Activated CD8-positive, alpha-beta T cell treated with anti-CD3 and anti-CD28 coated beads, Interleukin-2, amount 10 ng/mL, durations not matched to agents 7 days and 5 days (primary cell): ENCODE measurements around the gene UBLCP1. TPM values are rescaled to one million over a fixed set of nuclear protein-coding genes. Genes with fewer than 3 reads are reported as not detected.

ENCODE experiments used
- ATAC-seq: fragments of 150-1000 bp; cut with Tn5 transposase; one replicate; pipeline ENCODE4 v1.10.0; 2021; ENCODE audit warnings: moderate library complexity
- CTCF ChIA-PET: fragments of 350-600 bp; sonication (Branson Sonifier 250); formaldehyde crosslinking; loops from one replicate; lab custom pipeline; 2021; ENCODE audit warnings: antibody characterized with exemption; lab: Charles Lee
- POLR2A ChIA-PET: fragments of 350-600 bp; sonication (Branson Sonifier 250); formaldehyde crosslinking; loops from one replicate; lab custom pipeline; 2021; ENCODE audit warnings: antibody characterized with exemption; lab: Charles Lee
- DNase-seq: peaks from one replicate; pipeline ENCODE4 v3.0.0-alpha.2; 2020
- H3K27ac Mint-ChIP-seq: one replicate; pipeline ENCODE4 v1.8.0; 2021; ENCODE audit warnings: mild to moderate bottlenecking, mixed read lengths
- H3K27me3 Mint-ChIP-seq: one replicate; pipeline ENCODE4 v1.8.0; 2021; ENCODE audit warnings: low read depth, mixed read lengths
- H3K36me3 Mint-ChIP-seq: one replicate; pipeline ENCODE4 v1.8.0; 2021; ENCODE audit warnings: low read depth, mixed read lengths
- H3K4me1 Mint-ChIP-seq: one replicate; pipeline ENCODE4 v1.8.0; 2021; ENCODE audit warnings: low read depth, mixed read lengths
- H3K4me3 Mint-ChIP-seq: one replicate; pipeline ENCODE4 v1.8.0; 2021; ENCODE audit warnings: mild to moderate bottlenecking, mixed read lengths
- H3K9me3 Mint-ChIP-seq: one replicate; pipeline ENCODE4 v1.8.0; 2022; ENCODE audit warnings: mixed read lengths; ENCODE audit not compliant: insufficient read depth
- total RNA-seq, 2 experiments: library from RNA; stranded (reverse); gene quantifications; one replicate each; pipeline ENCODE4 v1.2.3, GENCODE V29; 2021

The UBLCP1 gene
- total RNA-seq, 2 experiments from 2014 or later = 27.8 to 28.4 TPM

DNA sequence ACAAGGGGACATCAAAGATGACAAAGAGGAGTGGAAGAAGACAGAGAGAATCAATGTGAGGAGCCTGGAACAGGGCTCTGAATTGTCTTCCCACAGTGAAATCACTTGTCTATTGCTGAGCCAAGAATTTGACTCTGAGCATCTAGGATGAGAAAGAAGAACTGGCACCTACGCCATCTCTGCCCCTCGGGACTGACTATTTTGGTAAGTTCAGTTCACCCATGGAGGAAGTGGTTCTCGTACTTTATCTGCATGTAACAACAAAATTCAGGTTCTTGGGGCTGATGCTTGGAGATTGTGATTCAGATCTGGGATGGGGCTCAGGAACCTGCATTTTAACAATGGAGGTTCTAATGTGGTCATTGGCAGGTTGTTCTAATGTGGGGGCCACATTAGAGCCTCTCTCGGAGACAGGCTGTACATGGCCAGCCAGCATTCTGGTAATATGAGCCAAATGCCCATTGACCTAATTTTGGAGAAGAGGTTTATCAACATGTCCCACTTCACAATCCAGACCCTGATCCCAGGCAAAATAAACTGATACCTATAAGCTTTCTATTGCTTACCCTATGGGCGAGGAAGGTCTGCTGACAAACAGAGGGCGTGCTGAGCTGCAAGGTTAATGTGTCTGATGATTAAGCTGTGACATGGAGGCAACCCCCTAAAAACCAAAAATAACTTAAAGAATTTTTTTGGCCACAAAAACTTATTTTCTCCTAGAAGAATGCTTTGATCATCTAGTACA lies 69.9 kb downstream of the UBLCP1 start:
- Mint-ChIP-seq H3K4me3 (no peak overlapping the region), H3K9me3 (no peaks in the 10 kb centered on the region), H3K27me3 (peaks cover 16% of the 10 kb centered on the region), H3K27ac (no peak overlapping the region), H3K36me3 (peaks cover 7% of the 10 kb centered on the region), H3K4me1 (peaks cover 49% of the 10 kb centered on the region)
- ChIA-PET POLR2A (no interaction called here), CTCF (interaction anchor here (1.2 to 1.8 kb wide), 7 partner anchors 10 to 654 kb away, joined by 3 to 13 read pairs (median 4); no protein-coding TSS in a partner anchor)
- DNase-seq (no peak), ATAC-seq (no peak)

DNA sequence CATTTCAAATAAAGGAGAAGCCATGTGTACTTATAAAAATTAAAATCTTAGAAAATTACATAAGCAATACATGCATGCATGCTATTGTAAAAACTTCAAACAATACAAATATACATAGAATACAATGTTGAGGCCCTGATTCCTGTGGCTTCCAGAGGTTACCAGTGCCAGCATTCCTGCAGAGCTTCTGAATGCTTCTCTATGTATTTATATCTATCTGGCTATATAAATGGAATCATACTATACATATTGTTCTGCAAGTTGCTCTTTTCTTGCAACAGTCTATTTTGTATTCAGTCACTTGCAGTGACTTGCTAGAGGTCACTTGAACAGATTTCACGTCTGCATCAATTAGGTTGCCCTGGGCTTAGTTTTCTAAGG lies 70.4 kb downstream of the UBLCP1 start:
- ChIA-PET CTCF (interaction anchor here (1.2 to 1.7 kb wide), 2 partner anchors 11 to 76 kb away, joined by 3 read pairs; no protein-coding TSS in a partner anchor), POLR2A (no interaction called here)
- H3K4me3 Mint-ChIP-seq = no peak overlapping the region
- peaks cover 16% of the 10 kb centered on the region for H3K27me3 Mint-ChIP-seq
- H3K9me3 Mint-ChIP-seq = no peaks in the 10 kb centered on the region
- DNase-seq = no peak
- peaks cover 55% of the 10 kb centered on the region for H3K4me1 Mint-ChIP-seq
- no peak overlapping the region for H3K27ac Mint-ChIP-seq
- H3K36me3 Mint-ChIP-seq = peaks cover 8% of the 10 kb centered on the region
- ATAC-seq = no peak

Other genes with a start within 250 kb of the UBLCP1 start
- under 1 TPM; 0.08 to 0.52 TPM for gene EBF1, start 163.4 kb upstream of the UBLCP1 start, total RNA-seq
- gene RNF145, start 53.7 kb upstream of the UBLCP1 start, total RNA-seq = 100 to 1,000 TPM; 140 to 143 TPM
- not detected for gene IL12B, start 67.2 kb downstream of the UBLCP1 start, total RNA-seq